ENCODE results near the gene PLXNA3.

- no peak for TF ChIP-seq CTCF (IDR thresholded peaks at IDR 0.05)
- no peak for TF ChIP-seq EP300 (IDR thresholded peaks at IDR 0.05)
- no peak for TF ChIP-seq POLR2AphosphoS5 (IDR thresholded peaks at IDR 0.05)
Observed at GRCh38 chrX:154431341-154431740, 26.7 kb upstream of the PLXNA3 start.
